GM19351 (cell line): ENCODE data around the gene RPL36.

ENCODE experiments used
- ATAC-seq: cut with Tn5 transposase; IDR thresholded peaks from one replicate; pipeline ENCODE4 v1.9.1; 2021; ENCODE audit warnings: mild to moderate bottlenecking, moderate library complexity; ENCODE audit not compliant: unreplicated experiment

Gene RPL36

GRCh38 chr19:5673752-5674151 is 16.3 kb upstream of the RPL36 start:
- ATAC-seq = no peak

DNA sequence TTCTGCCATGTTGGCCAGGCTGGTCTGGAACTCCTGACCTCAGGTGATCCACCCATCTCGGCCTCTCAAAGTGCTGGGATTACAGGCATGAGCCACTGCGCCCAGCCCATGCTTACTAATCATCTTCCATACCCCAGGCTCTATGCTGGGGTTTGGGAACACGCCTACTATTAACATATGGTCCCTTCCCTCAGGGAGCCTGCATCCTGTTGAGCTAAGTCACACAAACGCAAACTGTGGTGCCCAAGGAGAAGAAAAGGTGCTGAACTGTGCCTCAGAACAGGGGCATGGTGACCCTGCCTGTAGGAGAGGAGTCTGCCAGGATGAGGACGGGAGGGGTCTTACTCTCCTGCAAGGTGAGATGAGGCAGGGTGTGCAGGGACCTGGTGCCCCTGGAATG is 15.4 kb upstream of the RPL36 start:
- no peak for ATAC-seq

DNA sequence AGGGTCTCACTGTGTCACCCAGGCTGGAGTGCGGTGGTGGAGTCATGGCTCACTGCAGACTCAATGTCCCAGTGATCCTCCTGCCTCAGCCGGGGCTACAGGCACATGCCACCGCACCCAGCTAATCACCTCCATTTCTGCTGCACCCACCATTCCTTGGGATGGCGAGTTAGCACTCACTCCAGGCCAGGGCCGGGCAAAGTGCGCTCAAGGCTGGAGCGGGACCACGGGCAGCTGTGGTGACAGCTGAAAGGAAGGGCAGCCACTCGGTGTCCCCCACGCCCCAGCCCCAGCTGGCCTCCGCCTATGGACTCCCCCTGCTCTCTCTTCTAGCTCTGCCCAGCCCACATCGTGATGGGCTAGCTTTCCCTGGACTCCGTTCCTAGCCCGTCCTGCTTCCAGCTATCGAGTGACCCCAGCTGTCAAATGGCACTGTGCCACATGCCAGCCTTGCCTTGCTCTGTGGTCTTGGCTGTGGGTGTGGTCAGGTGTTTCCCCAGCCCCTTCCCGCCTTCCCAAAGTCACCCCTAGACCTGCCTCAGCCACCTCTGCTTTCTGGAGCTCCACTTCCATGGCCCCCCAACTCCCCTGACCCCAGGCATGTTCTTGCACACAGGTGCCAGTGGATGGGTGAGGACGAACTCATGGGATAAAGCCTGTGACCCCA is 13.9 kb upstream of the RPL36 start:
- ATAC-seq = no peak

DNA sequence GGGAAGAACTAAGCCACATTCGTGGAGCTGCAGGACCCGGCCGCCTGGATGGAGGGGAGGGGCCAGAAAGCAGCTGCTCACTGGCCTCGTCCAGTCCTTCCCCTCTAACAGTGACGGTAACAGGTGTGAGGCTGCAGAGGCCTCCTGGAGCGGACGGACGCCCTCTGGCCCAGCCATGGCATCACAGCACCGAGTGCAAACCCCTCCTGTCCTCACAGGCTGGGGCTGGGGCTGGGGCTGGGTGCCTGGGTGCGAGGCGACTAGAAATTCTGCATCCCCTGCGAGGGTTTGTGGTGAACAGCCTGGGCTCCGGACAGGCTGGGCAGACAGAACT is 13.4 kb upstream of the RPL36 start:
- no peak for ATAC-seq

DNA sequence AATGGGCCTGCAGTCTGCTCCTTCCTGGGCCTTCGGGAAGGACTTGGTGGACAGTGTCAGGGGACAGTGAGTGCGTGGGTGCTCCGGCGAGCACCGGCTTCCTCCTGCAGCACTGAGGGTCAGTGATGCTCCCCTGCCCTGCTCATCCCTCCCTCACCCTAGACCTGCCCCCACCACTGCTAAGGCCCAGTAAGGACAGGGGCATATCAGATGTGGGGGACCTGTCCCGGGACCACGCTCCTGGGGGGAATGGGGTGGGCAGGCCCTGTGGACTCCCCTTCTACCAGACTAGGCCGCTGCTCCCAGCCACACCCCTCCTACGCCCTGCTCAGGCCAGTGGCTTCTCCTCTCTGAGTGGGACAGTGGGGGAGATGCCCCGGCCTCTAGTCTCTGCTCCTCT is 13.0 kb upstream of the RPL36 start:
- ATAC-seq = no peak

- no peak for ATAC-seq
These were observed 12.5 kb upstream of the RPL36 start for GRCh38 chr19:5677580-5677979.

- ATAC-seq = no peak
These were observed 11.9 kb upstream of the RPL36 start for GRCh38 chr19:5678071-5678718.

- no peak for ATAC-seq
These were observed 10.6 kb upstream of the RPL36 start for GRCh38 chr19:5679289-5680083.

GRCh38 chr19:5680084-5680436 is 10.0 kb upstream of the RPL36 start:
- no peak for ATAC-seq

- ATAC-seq = peak; percentile 88
These were observed 9.4 kb upstream of the RPL36 start, which contains the start of the genes HSD11B1L and MICOS13 for GRCh38 chr19:5680437-5681368. TSS of gene HSD11B1L (plus strand) at chr19:5681027. CDS start at chr19:5684833, 3,806 bp downstream. TSS of gene MICOS13 (minus strand) at chr19:5680516. CDS start at chr19:5680486, 30 bp downstream.

- no peak for ATAC-seq
These were observed 8.5 kb upstream of the RPL36 start for GRCh38 chr19:5681391-5682106.

GRCh38 chr19:5682107-5682482 is 8.0 kb upstream of the RPL36 start:
- no peak for ATAC-seq

GRCh38 chr19:5683177-5683886 is 6.8 kb upstream of the RPL36 start:
- no peak for ATAC-seq

GRCh38 chr19:5684694-5685430 is 5.2 kb upstream of the RPL36 start:
- no peak for ATAC-seq

DNA sequence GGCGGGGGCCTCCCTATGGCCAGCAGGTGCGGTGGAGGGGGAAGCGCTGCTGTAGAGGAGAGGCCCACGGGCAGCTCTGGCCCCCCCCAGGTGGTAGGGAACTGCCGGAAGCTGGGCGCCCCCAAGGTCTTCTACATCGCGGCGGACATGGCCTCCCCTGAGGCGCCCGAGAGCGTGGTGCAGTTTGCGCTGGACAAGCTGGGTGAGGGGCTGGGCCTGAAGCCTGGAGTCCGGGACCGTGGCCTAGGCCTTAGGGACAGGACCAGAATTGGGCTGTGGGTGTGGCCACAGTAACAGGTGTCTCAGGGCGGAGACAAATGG is 3.8 kb upstream of the RPL36 start:
- ATAC-seq = no peak

- peak; percentile 49 for ATAC-seq
These were observed 3.3 kb upstream of the RPL36 start for GRCh38 chr19:5686647-5687359.

GRCh38 chr19:5687360-5688198 is 2.5 kb upstream of the RPL36 start:
- ATAC-seq = no peak
